HFF-Myc (cell line): ENCODE measurements around the gene RAMACL.
"Not testable (repeated sequence)": the region's sequence is repeated elsewhere in the genome, so short reads cannot be mapped to it uniquely, and the experiment has no call there.

ENCODE experiments used
- DNase-seq: peaks from one replicate; pipeline ENCODE4 v3.0.0-alpha.2; 2011; ENCODE audit warnings: low read depth; ENCODE audit errors: extremely low read depth
- H3K4me3 ChIP-seq: replicated peaks from 2 replicates; pipeline ENCODE4 v1.5.1; 2011; ENCODE audit warnings: low read depth, mild to moderate bottlenecking, control low read depth, low read length
- CTCF ChIP-seq: IDR thresholded peaks from 2 replicates; pipeline ENCODE4 v1.5.1; 2012; ENCODE audit warnings: mild to moderate bottlenecking, low read depth, low read length, control low read depth; ENCODE audit errors: missing control alignments

The RAMACL gene

GRCh38 chr6:166541366-166541765, 45.1 kb downstream of the RAMACL start:
- TF ChIP-seq CTCF, result no peak
- no peak overlapping the region for H3K4me3 ChIP-seq

GRCh38 chr6:166540631-166541331, 45.7 kb downstream of the RAMACL start:
- TF ChIP-seq CTCF, result no peak
- H3K4me3 ChIP-seq, result no peak overlapping the region
- DNase-seq, result no peak

More at GRCh38 chr6:166541366-166541765, 45.1 kb downstream of the RAMACL start:
- DNase-seq, result no peak

DNA sequence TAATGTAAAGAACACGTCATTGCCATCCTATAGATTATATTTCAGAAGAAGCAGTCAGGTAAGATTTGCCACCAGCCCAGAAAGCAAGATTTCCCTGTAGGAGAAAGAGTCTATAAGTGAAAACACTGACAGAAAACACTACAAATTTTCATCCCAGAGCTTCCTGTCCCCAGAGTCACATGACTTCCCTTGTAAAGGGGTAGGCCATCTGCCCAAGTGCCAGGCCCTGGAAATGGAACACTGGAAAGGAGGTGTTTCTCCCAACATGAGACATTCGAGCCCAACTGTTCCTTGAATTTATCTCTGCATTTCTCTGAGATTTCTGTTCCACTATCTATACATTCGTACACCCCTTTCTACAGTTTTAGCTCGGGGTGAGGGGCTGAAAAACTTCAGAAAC, 46.9 kb downstream of the RAMACL start:
- no peak for DNase-seq
- no peak for TF ChIP-seq CTCF
- H3K4me3 ChIP-seq, result no peak overlapping the region

- DNase-seq, H3K4me3 ChIP-seq: not testable (repeated sequence)
Measured at GRCh38 chr6:166539011-166539385, 47.5 kb downstream of the RAMACL start.

- no peak for DNase-seq
- TF ChIP-seq CTCF, result no peak
- no peak overlapping the region for H3K4me3 ChIP-seq
Measured at GRCh38 chr6:166538297-166539010, 48.0 kb downstream of the RAMACL start.

DNA sequence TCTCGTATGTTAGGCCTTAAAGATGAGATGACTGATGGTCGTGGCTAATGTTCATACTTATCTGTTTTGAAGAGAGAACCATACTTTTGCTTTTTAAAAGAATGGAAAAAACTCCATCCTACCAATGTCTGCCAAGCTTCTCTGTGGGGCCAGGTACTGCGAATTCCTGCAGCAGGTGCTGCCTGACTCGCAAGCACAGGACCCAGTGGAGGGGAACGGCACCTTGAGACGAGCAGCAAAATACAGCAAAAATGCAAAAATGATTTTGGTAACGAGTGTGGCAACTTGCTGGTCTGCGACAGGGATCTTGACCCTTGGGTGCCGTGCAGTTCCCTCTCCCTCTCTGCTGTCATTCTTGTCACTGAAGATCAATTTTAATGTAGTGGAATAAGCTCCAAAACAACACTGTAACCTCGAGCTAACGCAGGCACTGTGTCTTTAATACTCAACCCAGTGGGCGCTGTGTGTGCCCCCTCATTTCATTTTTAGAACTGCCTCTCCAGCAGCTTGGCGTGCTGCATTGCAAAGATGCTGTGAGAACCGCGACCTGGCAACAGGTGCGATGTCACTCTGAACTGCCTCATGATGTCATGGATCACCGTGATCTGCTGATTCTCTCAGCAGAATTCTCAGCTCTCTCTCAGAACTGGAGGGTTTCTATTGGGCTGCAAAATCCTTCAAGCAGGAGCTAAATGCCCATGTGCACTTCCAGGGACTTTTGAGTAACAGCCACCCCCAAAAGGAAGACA, 51.6 kb downstream of the RAMACL start:
- no peak overlapping the region for H3K4me3 ChIP-seq
- no peak for DNase-seq
- TF ChIP-seq CTCF, result no peak

DNA sequence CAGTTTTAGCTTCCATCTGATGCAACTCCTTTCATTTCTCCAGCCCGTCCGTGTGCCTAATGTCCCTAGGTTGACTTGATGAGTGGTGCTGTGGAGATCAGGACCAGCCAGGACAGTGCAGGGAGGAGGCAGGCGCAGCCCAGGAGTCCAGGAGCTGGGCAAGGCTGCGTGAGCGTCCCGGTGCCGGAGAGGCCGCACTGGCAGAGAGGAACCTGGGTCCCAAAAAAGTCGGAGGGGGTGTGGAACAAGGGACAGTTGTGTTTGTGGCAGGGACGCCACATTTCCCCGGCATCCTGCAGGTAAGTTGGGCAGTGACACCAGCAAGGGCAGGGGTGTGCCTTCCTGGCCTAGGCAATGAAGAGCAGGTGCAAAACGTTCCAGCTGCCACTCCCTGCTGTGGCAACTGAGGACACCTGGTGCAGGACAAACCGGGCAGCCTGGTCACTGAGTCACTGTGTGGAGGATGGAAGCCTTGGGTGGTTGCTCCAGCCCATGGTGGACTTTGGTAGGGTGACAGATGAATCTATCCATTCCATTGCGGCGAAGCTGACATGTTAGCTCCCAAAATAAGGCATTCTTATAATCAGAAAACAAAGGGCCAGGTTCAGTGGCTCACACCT, 53.2 kb downstream of the RAMACL start:
- H3K4me3 ChIP-seq, result no peak overlapping the region
- no peak for TF ChIP-seq CTCF
- no peak for DNase-seq
